ENCODE data around the gene SERTAD3.
A peak's percentile ranks its signal among the peaks of the same experiment; 100 is the strongest.

Gene SERTAD3

DNA sequence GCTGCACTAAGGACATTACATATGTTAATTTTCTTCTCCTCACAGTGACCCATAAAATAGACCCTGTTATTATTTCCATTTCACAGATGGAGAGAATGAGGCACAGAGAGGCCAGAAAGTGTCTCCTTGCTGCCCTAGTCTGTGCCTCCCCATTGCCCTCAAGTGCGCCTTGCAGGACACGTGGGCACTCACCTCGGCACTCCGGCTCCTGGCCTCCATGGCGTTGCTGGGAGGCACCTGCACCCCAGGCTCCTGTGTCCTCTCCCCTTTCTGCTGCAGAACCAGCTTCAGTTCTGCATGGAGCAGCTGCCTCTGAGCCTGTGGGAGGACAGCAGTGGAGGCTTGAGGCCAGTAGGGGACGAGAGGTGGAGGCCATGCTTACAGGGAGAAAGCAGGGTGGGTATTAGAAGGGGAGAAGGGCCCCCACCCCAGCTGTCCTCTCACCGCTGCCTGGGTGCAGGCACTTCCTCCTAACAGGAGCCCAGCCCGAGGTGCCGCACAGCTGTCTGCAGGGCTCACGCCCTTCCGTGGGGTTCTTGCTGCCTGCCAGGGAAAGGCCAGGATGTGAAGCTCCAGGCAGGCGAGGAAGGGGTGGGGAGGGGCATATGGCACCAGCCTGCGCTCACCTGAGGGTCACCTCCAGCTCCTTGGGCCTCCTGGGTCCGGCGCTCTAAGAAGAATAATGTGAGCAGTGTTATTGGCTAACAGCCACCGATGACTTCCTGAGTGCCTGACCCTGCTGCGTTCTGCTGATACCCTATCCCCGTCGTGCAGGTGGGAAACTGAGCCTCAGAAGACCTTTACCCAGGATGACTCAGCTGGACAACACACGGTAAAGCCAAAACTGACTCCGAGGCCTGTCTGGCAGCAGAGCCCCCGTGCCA is 36.2 kb downstream of the SERTAD3 start:
- DNase-seq, result no peak

DNA sequence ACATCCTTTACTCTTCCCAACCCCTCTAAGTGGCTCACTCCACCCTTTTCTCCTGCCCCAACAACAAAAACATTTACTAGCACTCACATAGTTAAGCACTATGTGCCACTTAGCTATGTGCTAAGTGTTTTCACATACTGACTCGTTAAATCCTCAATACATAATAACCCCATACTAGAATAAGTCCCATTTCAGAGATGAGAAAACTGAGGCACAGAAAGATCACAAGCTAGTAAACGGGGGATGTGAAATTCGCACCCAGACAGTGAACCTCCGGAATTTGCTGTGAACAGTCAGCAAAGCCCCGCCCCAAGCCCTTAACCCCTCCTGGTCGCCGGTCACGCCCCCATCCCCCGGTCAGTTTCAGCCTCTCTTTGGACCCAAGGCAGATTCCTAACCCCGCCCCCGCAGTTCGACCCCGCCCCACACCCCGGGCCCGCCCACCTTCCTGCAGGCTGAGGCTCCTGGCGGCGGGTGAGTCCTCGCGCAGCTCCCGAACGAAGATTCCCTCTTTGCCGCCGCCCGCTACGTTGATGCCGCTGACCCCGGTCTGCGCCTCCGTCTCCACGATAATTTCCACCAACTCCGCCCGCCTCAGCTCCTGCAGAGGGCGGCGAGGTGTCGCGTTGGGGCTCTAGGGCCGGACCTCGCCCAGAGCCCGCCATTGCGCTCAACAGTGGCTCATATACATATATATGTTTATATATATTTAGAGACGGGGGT is 40.7 kb downstream of the SERTAD3 start:
- peak; percentile 79 to 88 for DNase-seq

- no peak for DNase-seq
These were observed 43.6 kb downstream of the SERTAD3 start for GRCh38 chr19:40400559-40400958.

DNA sequence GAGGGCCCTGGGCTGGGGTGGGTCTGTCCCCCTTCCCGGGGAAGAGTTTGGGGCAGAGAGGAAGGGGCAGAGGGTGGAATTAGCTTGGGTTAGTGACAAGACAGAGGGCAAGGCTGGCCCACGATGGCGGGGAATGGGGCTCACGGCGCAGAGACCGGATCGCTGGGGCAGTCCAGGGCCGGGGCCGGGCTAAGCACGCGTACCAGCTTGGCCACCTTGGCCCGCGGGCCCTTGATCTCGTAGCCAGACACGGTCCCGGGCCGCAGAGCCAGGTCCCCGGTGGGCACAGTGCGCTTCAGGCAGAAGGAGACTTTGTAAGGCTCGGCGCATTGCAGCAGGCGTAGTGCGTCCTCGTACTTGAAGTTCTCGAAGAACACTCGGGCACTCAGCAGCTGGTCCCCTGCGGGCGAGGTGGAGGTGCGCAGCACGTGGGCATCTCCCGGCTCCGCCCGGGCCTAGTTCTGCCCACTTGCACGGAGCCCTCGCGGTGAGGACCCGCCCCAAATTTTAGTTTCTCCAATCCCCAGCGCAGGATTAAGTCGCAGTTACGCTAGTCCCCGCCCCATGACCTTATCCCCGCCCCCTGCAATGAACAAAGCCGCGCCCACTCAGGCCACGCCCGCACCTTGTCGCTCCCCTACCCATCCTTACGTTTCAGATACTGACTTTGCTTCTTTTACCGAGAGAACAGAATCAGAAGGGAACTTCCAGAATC is 45.6 kb downstream of the SERTAD3 start:
- DNase-seq, result peak; percentile 62 to 80

GRCh38 chr19:40397568-40397906 is 46.6 kb downstream of the SERTAD3 start:
- no peak for DNase-seq

DNA sequence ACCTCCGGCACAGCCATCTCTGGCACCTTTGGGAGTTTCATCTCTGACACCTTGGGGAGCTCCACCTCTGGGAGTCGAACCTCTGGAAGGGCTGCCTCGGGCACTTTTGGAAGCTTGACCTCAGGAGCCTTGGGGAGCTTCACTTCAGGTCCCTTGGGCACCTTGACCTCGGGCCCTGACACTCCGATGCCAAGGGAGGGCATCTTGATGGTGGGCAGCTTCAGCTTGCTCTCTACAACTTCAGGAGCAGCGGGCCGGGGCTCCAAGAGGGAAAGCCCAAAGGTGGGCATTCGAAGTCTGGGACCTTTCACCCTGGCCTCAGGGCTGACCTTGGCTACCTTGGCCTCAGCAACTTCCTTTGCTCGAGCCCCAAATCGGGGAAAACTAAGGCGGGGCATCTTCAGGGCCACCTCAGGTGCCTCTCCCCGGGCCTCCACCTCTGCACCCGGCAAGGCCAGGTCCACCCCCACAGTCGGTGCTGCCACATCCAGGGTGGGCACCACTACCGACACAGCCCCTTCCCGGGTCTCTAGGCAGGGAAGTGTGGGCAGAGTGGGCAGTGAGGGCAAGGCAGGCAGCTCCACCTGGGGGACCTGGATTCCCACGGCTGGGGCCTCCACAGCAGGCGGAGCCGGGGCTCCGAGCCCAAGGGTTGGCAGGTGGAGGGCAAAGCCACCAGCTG is 47.1 kb downstream of the SERTAD3 start:
- DNase-seq, result no peak

GRCh38 chr19:40395956-40396355 is 48.2 kb downstream of the SERTAD3 start:
- no peak for DNase-seq

GRCh38 chr19:40394816-40395210 is 49.3 kb downstream of the SERTAD3 start:
- no peak for DNase-seq

- DNase-seq, result no peak
These were observed 50.0 kb downstream of the SERTAD3 start for GRCh38 chr19:40393894-40394815.

GRCh38 chr19:40392894-40393517 is 51.1 kb downstream of the SERTAD3 start:
- no peak for DNase-seq

- DNase-seq, result no peak
These were observed 52.0 kb downstream of the SERTAD3 start for GRCh38 chr19:40392123-40392522.
